HepG2 (cell line): ENCODE measurements around the gene CCNA2. TPM values are rescaled to one million over a fixed set of nuclear protein-coding genes. Genes with fewer than 3 reads are reported as not detected.

Source experiments
- AHDC1 ChIP-seq: sonication (generic); formaldehyde crosslinking; IDR thresholded peaks from 2 replicates; pipeline ENCODE4 v1.5.1; 2020; ENCODE audit warnings: mild to moderate bottlenecking, missing genetic modification reagents, borderline replicate concordance
- BCL6 ChIP-seq: IDR thresholded peaks from 2 replicates; pipeline ENCODE4 v1.6.1; 2016; ENCODE audit warnings: missing genetic modification reagents, missing compliant biosample characterization
- BCLAF1 ChIP-seq: fragments of 450-650 bp; IDR thresholded peaks from 2 replicates; pipeline ENCODE4 v1.6.1; 2017; ENCODE audit warnings: mild to moderate bottlenecking
- KAT2B ChIP-seq: fragments of 150-350 bp; IDR thresholded peaks from 2 replicates; pipeline ENCODE4 v1.6.1; 2014; ENCODE audit warnings: low read depth, low read length, borderline replicate concordance
- KAT8 ChIP-seq: IDR thresholded peaks from 2 replicates; pipeline ENCODE4 v1.6.1; 2016; ENCODE audit warnings: missing genetic modification reagents, missing compliant biosample characterization
- MTERF4 ChIP-seq: sonication (generic); formaldehyde crosslinking; IDR thresholded peaks from 2 replicates; pipeline ENCODE4 v1.8.0; 2023; ENCODE audit warnings: mild to moderate bottlenecking, missing genetic modification reagents
- NRL ChIP-seq: sonication (generic); formaldehyde crosslinking; IDR thresholded peaks from 2 replicates; pipeline ENCODE4 v1.5.0; 2020; ENCODE audit warnings: missing genetic modification reagents, mild to moderate bottlenecking, moderate library complexity, borderline replicate concordance
- SRY ChIP-seq: sonication (generic); formaldehyde crosslinking; IDR thresholded peaks from 2 replicates; pipeline ENCODE4 v1.8.0; 2022; ENCODE audit warnings: mild to moderate bottlenecking, missing genetic modification reagents
- STAG1 ChIP-seq: sonication (generic); formaldehyde crosslinking; IDR thresholded peaks from 2 replicates; pipeline ENCODE4 v1.4.0; 2020; ENCODE audit warnings: missing genetic modification reagents
- TP53 ChIP-seq: sonication (generic); formaldehyde crosslinking; conservative IDR thresholded peaks from 2 replicates; pipeline ENCODE4 v1.4.0; 2020; ENCODE audit warnings: missing genetic modification reagents
- ZHX1 ChIP-seq: sonication (generic); formaldehyde crosslinking; IDR thresholded peaks from 2 replicates; pipeline ENCODE4 v1.8.1; 2022; ENCODE audit warnings: low read depth, mild to moderate bottlenecking, missing genetic modification reagents
- ZNF234 ChIP-seq: sonication (generic); formaldehyde crosslinking; conservative IDR thresholded peaks from 2 replicates; pipeline ENCODE4 v1.5.1; 2020; ENCODE audit warnings: mild to moderate bottlenecking, missing genetic modification reagents
- ZNF350 ChIP-seq: sonication (generic); formaldehyde crosslinking; IDR thresholded peaks from 2 replicates; pipeline ENCODE4 v1.4.0; 2020; ENCODE audit warnings: mild to moderate bottlenecking, low read depth, missing genetic modification reagents, borderline replicate concordance
- polyA plus RNA-seq, 8 experiments: library from polyadenylated mRNA; depleted of rRNA in 3 of 8; stranded (reverse) in 7 of 8; unstranded in 1 of 8; fragments of >200 nt; fragmentation: Illumina TruSeq in 4 of 8; extraction: Trizol in 4 of 8; gene quantifications; 2 replicates each; pipeline versions ENCODE4 v1.2.1 to v1.2.3, GENCODE V29; 2011 to 2016; ENCODE audit warnings: low read depth in 4 of 8, missing spikeins in 1 of 8, mixed read lengths in 1 of 8; ENCODE audit not compliant: insufficient read depth in 1 of 8
- total RNA-seq, 5 experiments: library from RNA; depleted of rRNA; stranded (reverse); fragments of >200 nt; fragmentation: Illumina TruSeq; extraction: Trizol; gene quantifications; 2 replicates each; pipeline ENCODE4 v1.2.3, GENCODE V29; 2016; ENCODE audit warnings: low read depth in 1 of 5
- TF ChIP-seq, protein P1 (sequence below): sonication (generic); formaldehyde crosslinking; IDR thresholded peaks from 2 replicates; pipeline ENCODE4 v1.8.0; 2022; ENCODE audit warnings: mild to moderate bottlenecking, missing genetic modification reagents; ENCODE audit not compliant: insufficient replicate concordance

CCNA2 gene
- total and polyA plus RNA-seq, 2 of the 13 experiments (the other 11 are each of a cell fraction or from before 2014, with no cell fraction given), result 31.3 to 105 TPM

DNA sequence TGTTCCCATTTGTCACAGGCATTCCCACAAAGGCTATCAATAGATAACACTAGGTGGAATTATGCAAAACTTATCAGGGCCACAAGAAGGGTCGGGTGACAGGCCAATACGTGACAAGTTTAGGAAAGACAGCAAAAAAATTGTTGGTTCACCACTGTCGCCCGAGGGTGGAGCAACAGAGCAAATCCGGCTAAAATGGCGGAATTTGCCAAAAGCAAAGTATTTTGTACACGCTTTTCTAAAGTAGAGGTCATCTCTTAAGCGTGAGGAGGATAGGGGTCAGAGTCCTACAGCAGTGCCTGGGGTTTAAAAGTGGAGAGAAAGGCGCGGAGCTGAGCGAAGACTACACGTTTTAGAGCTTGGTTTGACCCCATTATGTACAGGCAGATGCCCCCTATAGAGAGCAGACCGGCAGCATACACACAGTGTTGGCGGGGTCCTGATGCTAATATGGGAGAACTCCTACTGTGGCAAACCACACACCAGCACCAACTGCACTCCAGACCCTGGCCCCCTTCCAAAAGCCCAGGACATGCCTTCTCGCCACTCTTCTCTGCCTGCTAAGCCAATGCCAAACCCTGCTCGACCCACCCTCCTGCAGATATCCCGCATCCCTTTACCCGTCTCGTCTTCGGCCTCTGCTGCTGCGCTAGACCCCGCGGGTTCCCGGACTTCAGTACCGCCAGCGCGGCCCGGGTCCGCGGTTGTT lies 733 bp downstream of the CCNA2 start (continued):
- TF ChIP-seq ZHX1 (CRISPR knock-in tag), result no peak
- TF ChIP-seq BCL6, result no peak
- no peak for TF ChIP-seq MTERF4
- no peak for TF ChIP-seq KAT2B
- no peak for TF ChIP-seq NRL (CRISPR knock-in tag)
- TF ChIP-seq TP53 (CRISPR knock-in tag), result no peak
- TF ChIP-seq AHDC1 (CRISPR knock-in tag), result peak; percentile 16; the same call in 1 of the 2 replicates
- 0 out of 2 replicates have a peak, but pooled peaks have one; percentile 36 for TF ChIP-seq ZNF234 (CRISPR knock-in tag)
- no peak for TF ChIP-seq KAT8 (CRISPR knock-in tag)
- TF ChIP-seq, protein P1, sequence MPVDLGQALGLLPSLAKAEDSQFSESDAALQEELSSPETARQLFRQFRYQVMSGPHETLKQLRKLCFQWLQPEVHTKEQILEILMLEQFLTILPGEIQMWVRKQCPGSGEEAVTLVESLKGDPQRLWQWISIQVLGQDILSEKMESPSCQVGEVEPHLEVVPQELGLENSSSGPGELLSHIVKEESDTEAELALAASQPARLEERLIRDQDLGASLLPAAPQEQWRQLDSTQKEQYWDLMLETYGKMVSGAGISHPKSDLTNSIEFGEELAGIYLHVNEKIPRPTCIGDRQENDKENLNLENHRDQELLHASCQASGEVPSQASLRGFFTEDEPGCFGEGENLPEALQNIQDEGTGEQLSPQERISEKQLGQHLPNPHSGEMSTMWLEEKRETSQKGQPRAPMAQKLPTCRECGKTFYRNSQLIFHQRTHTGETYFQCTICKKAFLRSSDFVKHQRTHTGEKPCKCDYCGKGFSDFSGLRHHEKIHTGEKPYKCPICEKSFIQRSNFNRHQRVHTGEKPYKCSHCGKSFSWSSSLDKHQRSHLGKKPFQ (CRISPR knock-in tag), result no peak
- TF ChIP-seq ZNF350 (CRISPR knock-in tag), result no peak
- TF ChIP-seq BCLAF1, result no peak
- no peak for TF ChIP-seq SRY
- TF ChIP-seq STAG1 (CRISPR knock-in tag), result no peak
